Measurements from ENCODE around the gene SLC4A11.

GRCh38 chr20:3245156-3245555 lies 6.2 kb upstream of the SLC4A11 start:
- TF ChIP-seq CTCF (conservative IDR thresholded peaks at IDR 0.05; ENCODE audit: low read depth, low read length) (no peak), EZH2 (IDR thresholded peaks at IDR 0.05; ENCODE audit: borderline replicate concordance, low read depth, low read length, poor library complexity, severe bottlenecking) (no peak)

All from A673 (cell line).